ENCODE measurements around the gene CHIT1.

CHIT1 gene

DNA sequence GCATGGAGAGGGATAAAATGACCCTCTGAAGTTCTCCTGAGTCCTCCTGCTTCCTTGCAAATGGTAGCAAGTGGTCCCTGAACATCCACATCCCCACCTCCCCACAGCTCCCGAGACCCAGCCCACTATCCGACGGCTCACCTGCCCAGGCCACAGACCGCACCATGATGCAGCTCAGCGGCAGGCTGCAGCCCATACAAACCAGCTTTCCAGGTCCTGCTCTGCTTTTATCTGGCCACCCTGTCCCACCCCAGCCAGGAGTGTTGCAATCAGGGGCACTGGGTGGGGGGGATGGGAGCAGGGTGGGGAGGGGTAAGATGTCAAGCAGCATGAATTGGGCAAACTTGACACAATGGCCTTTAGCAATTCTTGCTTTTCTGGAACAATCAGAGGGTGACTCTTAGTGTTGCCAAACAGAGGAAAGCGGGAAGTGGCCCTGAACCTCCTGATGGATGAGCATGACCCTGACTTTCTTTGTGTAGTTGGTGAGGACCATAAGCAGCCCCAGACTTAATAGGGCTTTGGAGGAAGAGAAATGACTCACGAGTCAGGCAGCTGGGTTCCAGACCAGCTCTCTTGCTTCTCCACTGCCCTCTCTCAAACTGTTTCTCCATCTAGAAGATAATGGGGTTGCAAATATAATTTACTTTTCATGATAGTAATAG, at the start of gene CHIT1:
Gene CHIT1 (minus strand): TSS at position 203 of the 665 bp plus-strand sequence. CDS start 37 bp downstream, at position 166.
- no peak for DNase-seq (ENCODE audit: extremely low read depth, low read depth)
- no peak for TF ChIP-seq CTCF (IDR thresholded peaks at IDR 0.05; ENCODE audit: low read depth, low read length)

GRCh38 chr1:203278885-203279406, 49.5 kb upstream of the CHIT1 start:
- no peak for DNase-seq (ENCODE audit: extremely low read depth, low read depth)
- TF ChIP-seq CTCF (IDR thresholded peaks at IDR 0.05; ENCODE audit: low read depth, low read length) = no peak

DNA sequence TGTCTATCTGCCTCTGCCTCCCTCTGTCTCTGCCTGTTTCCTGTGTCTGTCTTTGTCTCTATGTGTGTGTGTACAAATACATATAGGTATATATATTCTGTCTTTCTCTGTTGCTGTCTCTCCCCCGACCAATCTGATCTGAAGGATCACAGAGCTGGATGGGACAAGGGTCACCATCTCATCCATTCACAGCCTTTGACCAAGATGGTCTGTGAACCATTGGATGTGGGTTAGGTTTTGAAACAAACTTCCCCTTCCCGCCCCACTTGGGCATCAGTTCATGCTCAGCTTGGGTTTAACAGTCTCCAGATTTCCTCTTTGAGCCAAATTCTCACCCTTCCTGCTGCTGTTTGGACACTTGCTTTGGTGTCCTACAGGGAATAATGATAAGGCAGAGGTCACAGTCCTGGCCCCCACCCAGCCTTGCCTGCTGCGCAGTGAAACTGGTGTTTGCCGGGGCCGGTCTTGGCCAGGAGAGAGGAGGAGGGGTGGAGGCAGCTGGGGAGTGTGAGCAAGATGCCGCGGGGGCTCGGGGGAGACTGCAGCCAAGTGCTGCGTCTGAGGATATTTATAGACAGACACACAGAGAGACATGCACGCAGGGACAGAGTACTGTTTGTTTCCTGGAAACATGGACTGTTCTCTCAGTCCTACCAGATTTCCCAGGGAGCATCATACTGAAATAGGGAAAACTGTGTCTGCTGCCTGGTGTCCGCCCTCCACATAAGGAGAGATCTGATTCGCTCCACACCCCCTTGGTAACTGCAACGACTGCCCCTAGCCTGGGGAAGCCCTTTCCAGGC, 48.8 kb upstream of the CHIT1 start:
- TF ChIP-seq CTCF (IDR thresholded peaks at IDR 0.05; ENCODE audit: low read depth, low read length) = no peak
- DNase-seq (ENCODE audit: extremely low read depth, low read depth) = peak; percentile 35

DNA sequence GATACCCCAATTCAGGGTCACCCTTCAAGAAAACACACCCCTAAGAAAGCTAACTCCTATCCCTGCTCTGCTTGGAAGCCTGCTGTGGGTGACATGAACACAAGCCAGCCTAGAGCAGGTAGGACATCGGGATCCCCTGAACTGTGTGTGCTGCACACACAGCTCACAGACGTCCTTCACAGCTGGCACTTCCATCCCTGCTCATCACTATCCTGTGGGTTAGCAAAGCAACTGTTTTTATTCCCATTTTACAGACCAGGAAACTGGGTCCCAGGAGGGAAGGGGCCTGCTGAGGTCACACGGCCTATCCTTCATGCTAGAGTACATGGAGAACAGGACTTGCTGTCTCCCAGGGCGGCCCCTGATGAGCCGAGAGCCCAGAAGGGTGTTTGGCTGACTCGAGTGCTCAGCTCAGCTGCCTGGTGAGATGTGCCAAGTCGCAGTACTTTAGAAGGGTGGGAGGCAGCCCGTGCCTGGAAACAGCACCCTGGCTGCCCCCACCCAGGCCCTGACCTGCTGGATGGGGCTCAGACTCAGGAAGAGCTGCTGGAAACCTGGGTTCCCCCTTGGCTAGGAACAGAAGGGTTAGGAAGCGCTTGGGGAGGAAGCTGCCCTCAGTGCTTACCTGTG, 47.6 kb upstream of the CHIT1 start:
- no peak for TF ChIP-seq CTCF (IDR thresholded peaks at IDR 0.05; ENCODE audit: low read depth, low read length)
- no peak for DNase-seq (ENCODE audit: extremely low read depth, low read depth)

- DNase-seq (ENCODE audit: extremely low read depth, low read depth) = no peak
- TF ChIP-seq CTCF (IDR thresholded peaks at IDR 0.05; ENCODE audit: low read depth, low read length) = no peak
These were observed 46.9 kb upstream of the CHIT1 start for GRCh38 chr1:203276408-203276807.

GRCh38 chr1:203275656-203276272, 46.3 kb upstream of the CHIT1 start:
- TF ChIP-seq CTCF (IDR thresholded peaks at IDR 0.05; ENCODE audit: low read depth, low read length) = no peak
- no peak for DNase-seq (ENCODE audit: extremely low read depth, low read depth)
